ENCODE results near the gene TENM4. TPM values are rescaled to one million over a fixed set of nuclear protein-coding genes. Genes with fewer than 3 reads are reported as not detected.

TENM4 gene
- total RNA-seq, 1 donor from 2014 or later: 3.8 TPM

- no peaks in the 10 kb centered on the region for H3K27me3 Mint-ChIP-seq (ENCODE audit: low read depth)
- H3K4me3 Mint-ChIP-seq (ENCODE audit: unreplicated experiment): no peak overlapping the region
- TF ChIP-seq CTCF (IDR thresholded peaks at IDR 0.05): no peak
- peaks cover 39% of the 10 kb centered on the region for H3K4me1 Mint-ChIP-seq (ENCODE audit: low read depth)
- H3K9me3 Mint-ChIP-seq (ENCODE audit: low read depth): no peaks in the 10 kb centered on the region
- DNase-seq (ENCODE audit: low spot score): no peak
- no peak overlapping the region for H3K27ac Mint-ChIP-seq (ENCODE audit: unreplicated experiment)
- no peaks in the 10 kb centered on the region for H3K36me3 Mint-ChIP-seq (ENCODE audit: low read depth)
Measured at GRCh38 chr11:78666675-78667160, 774.1 kb downstream of the TENM4 start.

- Mint-ChIP-seq H3K9me3 (ENCODE audit: low read depth) (no peaks in the 10 kb centered on the region), H3K27me3 (ENCODE audit: low read depth) (no peaks in the 10 kb centered on the region), H3K4me3 (ENCODE audit: unreplicated experiment) (no peak overlapping the region), H3K4me1 (ENCODE audit: low read depth) (peaks cover 45% of the 10 kb centered on the region), H3K36me3 (ENCODE audit: low read depth) (no peaks in the 10 kb centered on the region), H3K27ac (ENCODE audit: unreplicated experiment) (peak overlapping the region; percentile 87)
- DNase-seq (ENCODE audit: low spot score): no peak
- TF ChIP-seq CTCF (IDR thresholded peaks at IDR 0.05): no peak
Measured at GRCh38 chr11:78664636-78665035, 776.2 kb downstream of the TENM4 start.

GRCh38 chr11:78662811-78663210 is 778.0 kb downstream of the TENM4 start:
- Mint-ChIP-seq H3K4me3 (ENCODE audit: unreplicated experiment) (no peak overlapping the region), H3K27ac (ENCODE audit: unreplicated experiment) (no peak overlapping the region), H3K4me1 (ENCODE audit: low read depth) (peaks cover 41% of the 10 kb centered on the region), H3K27me3 (ENCODE audit: low read depth) (no peaks in the 10 kb centered on the region), H3K36me3 (ENCODE audit: low read depth) (no peaks in the 10 kb centered on the region), H3K9me3 (ENCODE audit: low read depth) (no peaks in the 10 kb centered on the region)
- no peak for TF ChIP-seq CTCF (IDR thresholded peaks at IDR 0.05)
- no peak for DNase-seq (ENCODE audit: low spot score)

- Mint-ChIP-seq H3K27ac (ENCODE audit: unreplicated experiment) (no peak overlapping the region), H3K9me3 (ENCODE audit: low read depth) (no peaks in the 10 kb centered on the region), H3K4me3 (ENCODE audit: unreplicated experiment) (no peak overlapping the region), H3K36me3 (ENCODE audit: low read depth) (no peaks in the 10 kb centered on the region), H3K27me3 (ENCODE audit: low read depth) (no peaks in the 10 kb centered on the region), H3K4me1 (ENCODE audit: low read depth) (peaks cover 19% of the 10 kb centered on the region)
- DNase-seq (ENCODE audit: low spot score): no peak
- no peak for TF ChIP-seq CTCF (IDR thresholded peaks at IDR 0.05)
Measured at GRCh38 chr11:78660471-78660870, 780.4 kb downstream of the TENM4 start.

- Mint-ChIP-seq H3K4me1 (ENCODE audit: low read depth) (peaks cover 10% of the 10 kb centered on the region), H3K36me3 (ENCODE audit: low read depth) (no peaks in the 10 kb centered on the region), H3K27ac (ENCODE audit: unreplicated experiment) (no peak overlapping the region), H3K27me3 (ENCODE audit: low read depth) (no peaks in the 10 kb centered on the region), H3K9me3 (ENCODE audit: low read depth) (no peaks in the 10 kb centered on the region), H3K4me3 (ENCODE audit: unreplicated experiment) (no peak overlapping the region)
- TF ChIP-seq CTCF (IDR thresholded peaks at IDR 0.05): no peak
- no peak for DNase-seq (ENCODE audit: low spot score)
Measured at GRCh38 chr11:78659326-78660270, 781.2 kb downstream of the TENM4 start.

Data from chondrocyte (in vitro differentiated cells).